ENCODE results near the gene ACSF2. TPM values are rescaled to one million over a fixed set of nuclear protein-coding genes. Genes with fewer than 3 reads are reported as not detected.

ACSF2 gene
- total and polyA plus RNA-seq, 2 of the 13 experiments (the other 11 are each of a cell fraction or from before 2014, with no cell fraction given), result 87.3 to 109 TPM

- TF ChIP-seq ZNF318 (CRISPR knock-in tag; IDR thresholded peaks at IDR 0.05) (peak; percentile 76; the same call in 1 of the 2 replicates), ZNF30 (CRISPR knock-in tag; IDR thresholded peaks at IDR 0.05) (no peak), SPEN (CRISPR knock-in tag; IDR thresholded peaks at IDR 0.05; ENCODE audit: low read depth) (peak; percentile 95), ZBTB43 (CRISPR knock-in tag; conservative IDR thresholded peaks at IDR 0.05) (peak; percentile 83), ZNF326 (CRISPR knock-in tag; IDR thresholded peaks at IDR 0.05; ENCODE audit: borderline replicate concordance) (no peak), LBX2 (CRISPR knock-in tag; IDR thresholded peaks at IDR 0.05; ENCODE audit: borderline replicate concordance) (peak; percentile 58; the same call in 1 of the 2 replicates), ARHGAP35 (CRISPR knock-in tag; IDR thresholded peaks at IDR 0.05; ENCODE audit: borderline replicate concordance) (peak; percentile 90; the same call in 1 of the 2 replicates), ZNF562 (CRISPR knock-in tag; IDR thresholded peaks at IDR 0.05; ENCODE audit: borderline replicate concordance) (no peak), HIC2 (CRISPR knock-in tag; IDR thresholded peaks at IDR 0.05; ENCODE audit: low read depth) (0 out of 2 replicates have a peak, but pooled peaks have one; percentile 27), NFE2L1 (CRISPR knock-in tag; IDR thresholded peaks at IDR 0.05; ENCODE audit: borderline replicate concordance) (no peak), ZNF713 (CRISPR knock-in tag; IDR thresholded peaks at IDR 0.05) (peak; percentile 98), BRD4 (CRISPR knock-in tag; IDR thresholded peaks at IDR 0.05) (no peak), DPF2 (CRISPR knock-in tag; IDR thresholded peaks at IDR 0.05; ENCODE audit: borderline replicate concordance, low read depth) (peak; percentile 13; the same call in 1 of the 2 replicates), THAP8 (CRISPR knock-in tag; IDR thresholded peaks at IDR 0.05; ENCODE audit: borderline replicate concordance) (0 out of 2 replicates have a peak, but pooled peaks have one; percentile 30)
These were observed 52.7 kb downstream of the ACSF2 start, which contains the start of gene RSAD1 (continued) for GRCh38 chr17:50478391-50479381.

Measured in HepG2 (cell line).